ENCODE results near the gene DSCAM. TPM values are rescaled to one million over a fixed set of nuclear protein-coding genes. Genes with fewer than 3 reads are reported as not detected.

The DSCAM gene
- polyA plus RNA-seq, 1 experiment = 0.10 TPM

DNA sequence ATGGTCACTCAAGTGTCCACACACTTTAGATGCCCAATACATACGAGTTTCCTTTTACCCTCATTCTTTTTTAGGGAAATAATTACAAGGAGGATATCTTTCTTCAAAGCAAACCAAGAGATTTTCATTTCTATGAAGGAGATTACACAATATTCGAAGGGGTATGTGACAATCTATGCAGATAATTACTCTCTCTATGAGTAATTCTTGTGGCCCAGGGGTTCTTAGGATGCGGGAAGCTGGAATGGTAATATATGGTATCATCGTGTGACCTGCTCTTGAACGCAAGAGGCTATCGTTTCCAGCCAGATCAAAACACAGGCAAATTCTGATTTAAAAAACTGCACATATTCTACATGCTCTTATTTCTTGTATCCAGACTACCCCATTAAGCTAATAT is 14.6 kb downstream of the DSCAM start:
- TF ChIP-seq, protein P1, sequence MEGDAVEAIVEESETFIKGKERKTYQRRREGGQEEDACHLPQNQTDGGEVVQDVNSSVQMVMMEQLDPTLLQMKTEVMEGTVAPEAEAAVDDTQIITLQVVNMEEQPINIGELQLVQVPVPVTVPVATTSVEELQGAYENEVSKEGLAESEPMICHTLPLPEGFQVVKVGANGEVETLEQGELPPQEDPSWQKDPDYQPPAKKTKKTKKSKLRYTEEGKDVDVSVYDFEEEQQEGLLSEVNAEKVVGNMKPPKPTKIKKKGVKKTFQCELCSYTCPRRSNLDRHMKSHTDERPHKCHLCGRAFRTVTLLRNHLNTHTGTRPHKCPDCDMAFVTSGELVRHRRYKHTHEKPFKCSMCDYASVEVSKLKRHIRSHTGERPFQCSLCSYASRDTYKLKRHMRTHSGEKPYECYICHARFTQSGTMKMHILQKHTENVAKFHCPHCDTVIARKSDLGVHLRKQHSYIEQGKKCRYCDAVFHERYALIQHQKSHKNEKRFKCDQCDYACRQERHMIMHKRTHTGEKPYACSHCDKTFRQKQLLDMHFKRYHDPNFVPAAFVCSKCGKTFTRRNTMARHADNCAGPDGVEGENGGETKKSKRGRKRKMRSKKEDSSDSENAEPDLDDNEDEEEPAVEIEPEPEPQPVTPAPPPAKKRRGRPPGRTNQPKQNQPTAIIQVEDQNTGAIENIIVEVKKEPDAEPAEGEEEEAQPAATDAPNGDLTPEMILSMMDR (IDR thresholded peaks at IDR 0.05; ENCODE audit: insufficient read depth, low read depth, low read length) = no peak
- CTCF ChIA-PET = no interaction called here
- POLR2A ChIA-PET = no interaction called here
- Histone ChIP-seq H3K27me3 (ENCODE audit: control insufficient read depth, insufficient read depth, low read length) (no peaks in the 10 kb centered on the region), H3K36me3 (ENCODE audit: control insufficient read depth, insufficient read depth, low read length) (no peaks in the 10 kb centered on the region), H3K4me3 (ENCODE audit: low read depth, low read length) (no peak overlapping the region)
- no peak for DNase-seq (ENCODE audit: low read depth)

DNA sequence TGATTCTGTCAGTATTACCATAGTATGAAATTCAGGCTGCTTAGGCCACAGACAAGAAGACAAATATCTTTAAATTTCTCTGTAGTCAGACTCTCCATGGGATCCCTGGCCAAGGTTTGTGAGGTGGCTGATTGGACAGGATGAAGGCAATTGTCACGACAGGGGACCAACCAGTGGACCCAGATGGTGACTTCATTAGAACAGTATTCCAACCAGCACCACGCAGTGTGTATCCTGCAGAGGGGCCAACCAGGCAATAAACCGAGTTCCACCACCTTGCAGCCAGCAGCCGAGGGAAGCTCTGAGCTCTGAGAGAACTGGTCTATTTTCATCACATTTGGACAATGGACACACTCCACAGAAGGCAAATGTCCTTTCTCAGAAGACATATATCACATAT is 16.1 kb downstream of the DSCAM start:
- DNase-seq (ENCODE audit: low read depth) = no peak
- CTCF ChIA-PET = interaction anchor here (1.5 kb wide), 1 partner anchor 9 kb away, joined by 3 read pairs; no protein-coding TSS in a partner anchor
- POLR2A ChIA-PET = no interaction called here

DNA sequence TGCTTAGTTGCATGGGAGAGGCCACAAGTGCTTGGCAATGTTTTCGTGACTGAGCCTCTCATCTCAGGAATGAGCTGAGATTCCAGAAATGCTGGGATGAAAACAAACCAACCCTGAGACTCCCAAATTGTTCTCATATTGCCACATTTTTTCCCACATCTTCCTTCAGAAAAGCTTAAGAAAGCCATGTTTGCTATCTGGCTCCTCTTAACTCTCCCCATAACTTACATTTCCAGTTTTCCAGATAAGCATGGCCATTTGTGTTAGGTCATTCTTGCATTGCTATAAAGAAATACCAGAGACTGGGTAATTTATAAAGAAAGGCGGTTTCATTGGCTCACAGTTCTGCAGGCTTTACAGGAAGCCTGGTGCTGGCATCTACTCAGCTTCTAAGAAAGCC is 17.2 kb downstream of the DSCAM start:
- Histone ChIP-seq H3K4me3 (ENCODE audit: low read depth, low read length) (no peak overlapping the region), H3K36me3 (ENCODE audit: control insufficient read depth, insufficient read depth, low read length) (no peaks in the 10 kb centered on the region), H3K27me3 (ENCODE audit: control insufficient read depth, insufficient read depth, low read length) (no peaks in the 10 kb centered on the region)
- TF ChIP-seq, protein P1 (IDR thresholded peaks at IDR 0.05; ENCODE audit: insufficient read depth, low read depth, low read length) = no peak
- CTCF ChIA-PET = no interaction called here
- DNase-seq (ENCODE audit: low read depth) = no peak
- POLR2A ChIA-PET = no interaction called here

More for the DNA sequence above, 16.1 kb downstream of the DSCAM start:
- TF ChIP-seq, protein P1 (IDR thresholded peaks at IDR 0.05; ENCODE audit: insufficient read depth, low read depth, low read length) = no peak
- H3K36me3 ChIP-seq (ENCODE audit: control insufficient read depth, insufficient read depth, low read length) = no peaks in the 10 kb centered on the region
- no peak overlapping the region for H3K4me3 ChIP-seq (ENCODE audit: low read depth, low read length)
- H3K27me3 ChIP-seq (ENCODE audit: control insufficient read depth, insufficient read depth, low read length) = no peaks in the 10 kb centered on the region

DNA sequence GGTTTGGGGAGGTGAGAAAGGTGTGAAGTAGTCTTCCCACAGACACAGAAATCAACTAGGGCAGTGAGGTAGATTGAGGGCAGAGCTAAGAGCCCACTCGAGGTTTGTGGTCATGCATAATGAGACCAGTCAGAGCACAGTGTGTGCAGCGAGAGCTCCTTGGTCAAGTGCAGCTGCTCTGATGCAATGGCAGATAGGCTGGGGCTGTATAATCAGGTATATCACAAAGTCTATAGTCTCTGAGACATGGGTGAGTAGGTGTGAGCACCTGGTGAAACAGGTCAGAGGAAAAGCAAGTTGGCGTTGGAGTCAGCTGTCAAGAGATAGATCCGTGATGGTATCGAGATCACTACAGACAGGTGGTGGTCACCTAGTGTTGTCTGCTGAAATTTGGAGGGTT is 17.6 kb downstream of the DSCAM start:
- DNase-seq (ENCODE audit: low read depth) = no peak
- TF ChIP-seq, protein P1 (IDR thresholded peaks at IDR 0.05; ENCODE audit: insufficient read depth, low read depth, low read length) = no peak
- H3K36me3 ChIP-seq (ENCODE audit: control insufficient read depth, insufficient read depth, low read length) = no peaks in the 10 kb centered on the region
- H3K4me3 ChIP-seq (ENCODE audit: low read depth, low read length) = no peak overlapping the region
- ChIA-PET POLR2A (no interaction called here), CTCF (no interaction called here)
- no peaks in the 10 kb centered on the region for H3K27me3 ChIP-seq (ENCODE audit: control insufficient read depth, insufficient read depth, low read length)

DNA sequence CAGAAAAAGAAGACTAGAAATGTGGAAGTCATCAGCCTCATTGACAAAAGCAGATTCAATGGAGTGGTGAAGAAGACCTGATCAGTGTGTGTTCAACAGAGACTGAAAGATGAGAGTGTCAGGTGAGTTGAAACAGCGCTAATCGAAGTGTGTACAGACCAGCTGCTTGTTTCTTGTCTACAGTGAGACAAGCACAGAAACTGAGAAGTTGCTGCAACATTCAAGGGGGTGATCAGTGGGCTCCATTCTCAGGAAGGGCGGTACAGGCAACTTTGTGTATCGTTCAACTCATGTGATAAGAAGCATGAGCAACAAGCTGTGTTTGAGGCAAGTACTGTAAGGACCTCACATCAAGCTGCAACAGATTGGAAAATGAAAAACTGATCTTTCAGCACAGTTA is 19.4 kb downstream of the DSCAM start:
- Histone ChIP-seq H3K4me3 (ENCODE audit: low read depth, low read length) (no peak overlapping the region), H3K27me3 (ENCODE audit: control insufficient read depth, insufficient read depth, low read length) (no peaks in the 10 kb centered on the region), H3K36me3 (ENCODE audit: control insufficient read depth, insufficient read depth, low read length) (no peaks in the 10 kb centered on the region)
- CTCF ChIA-PET = interaction anchor here (1.3 kb wide), 1 partner anchor 8 kb away, joined by 5 read pairs; no protein-coding TSS in a partner anchor
- POLR2A ChIA-PET = no interaction called here
- TF ChIP-seq, protein P1 (IDR thresholded peaks at IDR 0.05; ENCODE audit: insufficient read depth, low read depth, low read length) = no peak
- no peak for DNase-seq (ENCODE audit: low read depth)
